A549 treated with Mapracorat at 1 μM for 4 hours (cell line): ENCODE data around the gene ITGAL. TPM values are rescaled to one million over a fixed set of nuclear protein-coding genes. Genes with fewer than 3 reads are reported as not detected.

ENCODE experiments used
- total RNA-seq: library from RNA; stranded (reverse); fragments of 200-300 nt; extraction: Qiagen RNA extraction; gene quantifications from 5 replicates; pipeline ENCODE4 v1.2.3, GENCODE V29; 2022

The ITGAL gene
- 0.03 to 0.21 TPM in 2 of 5 replicates, not detected in the others for total RNA-seq

DNA sequence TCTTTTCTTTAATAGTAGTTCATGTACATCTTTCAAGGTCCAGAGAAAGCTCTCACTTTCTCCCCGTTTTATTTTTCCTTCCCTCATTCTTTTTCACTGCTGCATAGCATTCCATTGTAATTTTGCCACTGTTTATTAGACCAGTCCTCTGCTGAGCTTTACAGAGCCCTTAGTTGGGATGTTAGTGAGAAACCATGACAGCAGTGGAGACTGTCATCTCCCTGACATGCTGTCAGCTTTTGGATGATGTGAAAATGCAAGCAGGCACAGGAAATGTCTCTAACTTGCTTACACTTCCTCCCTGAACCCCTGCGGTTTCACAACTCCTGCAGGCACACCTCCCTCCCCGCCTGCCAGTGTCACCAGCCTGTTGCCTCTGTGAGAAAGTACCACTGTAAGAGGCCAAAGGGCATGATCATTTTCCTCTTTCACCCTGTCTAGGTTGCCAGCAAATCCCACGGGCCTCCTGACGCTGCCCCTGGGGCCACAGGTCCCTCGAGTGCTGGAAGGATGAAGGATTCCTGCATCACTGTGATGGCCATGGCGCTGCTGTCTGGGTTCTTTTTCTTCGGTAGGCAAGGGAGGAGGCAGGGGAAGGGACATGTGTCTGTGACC is at the start of gene ITGAL:
Gene ITGAL (plus strand): TSS at position 415 of the 615 bp plus-strand sequence. CDS start 96 bp downstream, at position 511.

DNA sequence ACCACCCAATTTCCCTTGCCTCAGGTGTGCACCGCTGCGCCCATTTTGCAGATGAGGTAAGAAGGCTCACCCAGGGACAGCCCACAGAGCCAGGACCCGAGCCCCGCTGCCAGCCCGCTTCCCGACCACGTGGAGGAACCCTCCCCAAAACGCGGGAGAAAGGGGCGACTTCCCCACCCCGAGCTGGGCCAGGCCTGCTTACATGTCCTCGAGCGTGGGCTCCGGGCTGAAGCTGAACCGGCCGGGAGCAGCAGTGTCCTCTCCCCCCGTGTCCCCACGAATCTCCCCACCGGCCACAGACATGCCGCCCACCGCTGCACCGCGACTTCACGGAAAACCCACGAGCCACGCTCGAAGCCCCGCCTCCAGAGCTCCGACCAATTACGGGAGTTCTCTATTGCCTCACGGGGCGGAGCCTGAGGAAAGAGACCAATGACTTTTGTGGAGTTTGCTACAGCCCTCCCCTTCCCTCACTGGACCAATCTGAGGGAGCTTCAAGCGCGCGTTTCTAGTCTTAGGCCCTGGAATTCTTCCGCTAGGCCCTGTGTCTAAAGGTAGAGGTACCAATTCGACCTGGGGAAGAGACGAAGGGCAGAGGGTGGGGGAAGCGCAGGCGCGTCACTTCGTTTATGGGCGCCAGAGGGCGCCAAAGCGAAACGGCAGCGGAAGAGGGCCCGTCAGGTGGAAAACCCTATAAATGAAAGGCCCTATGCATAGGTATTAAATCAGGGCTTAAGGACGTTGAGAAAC is 42.7 kb upstream of the ITGAL start, which contains the start of gene DCTPP1:
Gene DCTPP1 (minus strand): TSS at position 353 of the 750 bp plus-strand sequence. CDS start 50 bp downstream, at position 303.

DNA sequence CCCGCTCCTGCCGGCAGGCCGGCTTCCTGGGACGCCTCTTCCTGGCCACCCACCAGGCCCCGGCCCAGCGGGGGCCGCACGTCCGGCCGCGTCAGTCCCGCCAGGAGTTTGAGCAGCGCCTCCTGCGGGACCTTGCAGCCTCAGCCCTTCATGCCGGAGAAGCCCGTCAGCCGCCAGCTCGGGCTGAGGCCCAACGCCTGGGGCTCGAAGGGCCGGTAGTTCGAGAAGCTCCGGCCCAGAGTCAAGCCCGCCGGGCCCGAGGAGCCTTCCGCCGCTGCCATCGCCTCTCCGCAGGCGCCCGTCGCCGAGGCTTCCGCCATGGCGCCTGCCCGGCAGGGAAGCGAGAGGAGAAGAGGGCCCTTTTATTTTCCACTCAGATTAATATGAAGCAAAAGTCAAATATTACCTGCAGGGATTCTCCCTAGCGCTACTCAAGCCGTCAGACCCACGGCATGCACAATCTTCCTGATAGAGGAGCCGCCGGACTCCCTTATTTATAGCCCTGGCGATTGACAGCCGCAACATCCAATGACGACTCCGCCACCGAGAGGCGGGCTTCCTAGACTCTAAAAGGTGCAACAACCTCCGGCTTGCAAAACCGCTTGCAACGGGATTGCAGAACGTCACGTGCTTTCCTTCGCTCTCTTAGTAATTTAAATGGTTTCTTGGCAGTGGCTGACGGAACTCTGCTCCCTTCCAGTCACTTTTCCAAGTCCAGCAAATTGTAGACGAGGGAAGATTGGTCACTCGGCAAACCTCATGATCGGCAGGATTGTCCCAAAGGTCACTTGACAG is 26.9 kb upstream of the ITGAL start, which contains the start of gene SEPHS2:
Gene SEPHS2 (minus strand): TSS at position 467 of the 795 bp plus-strand sequence. CDS start 147 bp downstream, at position 320.

DNA sequence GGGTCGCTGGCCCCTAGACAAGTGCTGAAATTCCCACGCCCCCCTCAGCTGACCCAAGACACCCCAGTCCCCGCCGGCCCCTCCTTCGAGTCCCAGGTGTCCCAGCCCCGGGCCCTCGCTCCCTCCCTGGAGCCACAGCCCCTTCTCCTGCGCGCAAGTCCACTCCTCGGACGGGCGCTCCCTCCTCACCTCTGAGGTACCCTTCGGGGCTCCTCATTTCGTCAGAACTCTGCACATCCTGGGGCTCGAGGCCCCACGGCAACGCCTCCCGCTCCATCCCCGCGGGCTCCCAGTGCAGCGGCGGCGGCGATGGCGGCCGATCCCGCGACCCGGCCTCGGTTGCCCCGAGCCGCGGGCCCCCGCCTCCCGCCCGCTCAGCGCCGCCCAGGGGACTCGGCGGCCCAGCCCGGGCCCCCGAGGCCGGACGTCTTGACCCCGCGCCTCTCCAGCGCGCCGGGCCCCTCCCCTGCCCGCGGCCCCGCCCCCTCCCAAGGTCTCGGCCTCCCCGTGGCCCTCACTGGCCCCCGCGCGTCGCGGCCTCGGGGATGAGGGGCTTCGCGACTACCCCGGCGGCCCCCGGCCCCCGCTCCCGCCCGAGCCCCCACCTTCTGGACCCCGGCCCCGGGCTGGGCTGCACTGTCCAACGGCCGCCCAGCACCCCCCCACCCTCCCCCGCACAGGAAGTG is 53.7 kb downstream of the ITGAL start, which contains the start of gene ZNF768:
Gene ZNF768 (minus strand): TSS at position 430 of the 686 bp plus-strand sequence. CDS start 153 bp downstream, at position 277.

DNA sequence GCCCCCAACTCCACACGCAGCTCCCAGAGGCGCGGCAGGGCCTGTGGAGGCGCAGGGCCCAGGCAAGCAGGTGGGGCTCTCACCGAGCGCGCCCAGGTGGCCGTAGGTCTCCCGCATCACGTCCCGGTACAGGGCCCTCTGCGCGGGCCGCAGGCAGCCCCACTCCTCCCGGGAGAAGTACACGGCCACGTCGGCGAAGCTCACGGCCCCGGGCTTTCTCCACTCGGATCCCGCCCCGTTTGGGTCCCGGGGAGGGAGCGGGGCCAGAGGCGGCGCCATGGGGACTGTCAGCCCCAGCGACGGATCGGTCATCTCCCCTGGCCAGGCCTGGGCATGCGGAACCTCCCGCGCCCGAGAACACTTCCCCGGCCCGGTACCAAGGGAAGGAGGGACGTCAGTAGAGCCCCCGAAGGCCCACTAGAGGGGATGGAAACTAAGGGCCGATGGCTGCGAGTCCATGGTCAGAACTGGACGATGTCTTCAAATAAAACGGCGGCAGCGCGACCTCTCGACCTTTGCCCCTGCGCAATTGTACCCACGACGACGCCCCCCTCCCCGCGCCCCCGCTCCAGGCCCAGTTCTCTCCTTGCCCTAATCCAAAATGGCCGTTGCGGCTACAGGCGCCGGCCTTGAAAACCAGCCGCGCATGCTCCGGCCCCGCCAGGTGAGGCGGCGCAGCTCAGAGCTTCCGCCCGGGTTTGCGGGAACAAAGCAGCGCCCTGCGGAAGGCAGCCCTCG is 62.0 kb downstream of the ITGAL start, which contains the start of gene ZNF747:
Gene ZNF747 (minus strand): TSS at position 491 of the 738 bp plus-strand sequence. CDS start 179 bp downstream, at position 312.

DNA sequence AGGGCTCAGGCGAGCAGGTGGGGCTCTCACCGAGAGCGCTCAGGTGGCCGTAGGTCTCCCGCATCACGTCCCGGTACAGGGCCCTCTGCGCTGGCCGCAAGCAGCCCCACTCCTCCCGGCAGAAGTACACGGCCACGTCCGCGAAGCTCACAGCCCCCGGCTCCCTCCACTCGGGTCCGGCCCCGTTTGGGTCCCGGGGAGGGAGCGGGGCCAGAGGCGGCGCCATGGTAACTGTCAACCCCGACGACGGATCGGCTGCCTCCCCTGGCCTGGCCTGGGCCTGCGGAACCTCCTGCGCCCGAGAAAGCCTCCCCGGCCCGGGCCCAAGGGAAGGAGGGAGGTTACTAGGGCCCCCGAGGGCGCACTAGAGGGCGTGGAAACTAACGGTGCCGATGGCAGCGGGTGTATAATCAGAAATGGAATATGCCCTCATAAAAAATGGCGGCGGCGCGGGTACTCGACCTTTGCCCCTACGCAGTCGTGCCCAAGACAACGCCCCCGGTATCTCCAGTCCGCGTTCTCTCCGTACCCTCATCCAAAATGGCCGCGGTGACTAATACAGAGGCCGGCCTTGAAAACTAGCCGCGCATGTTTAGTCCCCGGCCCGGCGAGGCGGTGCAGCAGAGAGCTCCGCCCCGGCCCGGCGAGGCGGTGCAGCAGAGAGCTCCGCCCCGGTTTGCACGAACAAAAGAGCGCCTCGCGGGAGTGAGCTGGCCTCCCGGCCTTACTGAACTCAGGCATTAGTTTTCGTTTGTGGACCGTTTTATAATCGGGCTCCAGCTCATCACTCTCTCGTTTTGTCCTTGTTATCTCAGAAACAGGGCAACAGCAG is 85.6 kb downstream of the ITGAL start, which contains the start of gene ZNF764:
Gene ZNF764 (minus strand): TSS at position 418 of the 832 bp plus-strand sequence. CDS start 192 bp downstream, at position 226.

DNA sequence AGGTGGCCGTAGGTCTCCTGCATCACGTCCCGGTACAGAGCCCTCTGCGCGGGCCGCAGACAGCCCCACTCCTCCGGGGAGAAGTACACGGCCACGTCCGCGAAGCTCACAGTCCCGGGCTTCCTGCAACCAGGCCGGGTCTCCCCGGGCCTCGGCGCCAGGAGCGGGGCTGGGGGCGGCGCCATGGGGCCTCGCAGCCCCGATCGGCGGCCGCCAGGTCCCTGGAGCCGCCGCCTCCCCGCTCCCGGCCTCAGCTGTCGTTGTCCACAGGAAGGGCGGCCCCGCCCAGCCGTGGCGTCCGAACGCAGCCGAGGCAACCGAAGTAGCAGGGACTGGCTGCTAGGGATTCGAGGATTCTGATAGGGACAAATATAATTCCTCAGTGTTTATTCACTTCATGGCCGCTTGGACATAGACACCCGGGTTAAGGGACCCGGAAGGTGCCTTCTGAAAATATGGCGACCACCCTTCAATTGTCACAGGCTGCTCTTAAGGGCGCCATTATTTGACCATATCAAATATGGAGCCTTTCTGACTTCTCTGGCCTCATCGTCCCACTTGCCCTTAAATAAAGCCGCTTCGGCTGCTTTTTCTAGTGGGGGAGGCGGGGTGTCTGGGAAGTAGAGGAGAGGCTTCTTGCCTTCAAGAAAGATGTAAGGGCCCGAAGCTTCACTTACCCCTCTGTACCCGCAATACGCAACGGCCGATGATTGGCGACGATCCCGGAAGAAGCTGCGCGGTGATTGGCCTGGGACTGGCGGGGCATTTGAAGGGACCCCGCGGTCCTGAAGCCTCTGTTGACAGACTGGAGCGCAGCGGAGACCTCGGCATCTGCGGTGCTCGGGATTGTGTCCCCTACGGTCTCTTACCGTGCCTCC is 99.1 kb downstream of the ITGAL start, which contains the start of gene ZNF688:
Gene ZNF688 (minus strand): TSS at position 270 of the 878 bp plus-strand sequence. CDS start 85 bp downstream, at position 185.

Other genes with a start within 250 kb of the ITGAL start
- gene NPIPB13, start 224.3 kb upstream of the ITGAL start, total RNA-seq = 0.59 to 3.3 TPM (median 3.1 TPM) in 5 replicates
- 64.5 to 69.9 TPM (median 66.8 TPM) in 5 replicates for gene CD2BP2, start 117.4 kb upstream of the ITGAL start, total RNA-seq
- gene TBC1D10B, start 102.2 kb upstream of the ITGAL start, total RNA-seq = 21.2 to 32.4 TPM (median 29.5 TPM) in 5 replicates
- 0.65 to 0.88 TPM in 2 of 5 replicates, not detected in the others for gene MYL11, start 97.9 kb upstream of the ITGAL start, total RNA-seq
- 1.00 to 2.6 TPM (median 1.9 TPM) in 5 replicates for gene SEPTIN1, start 90.2 kb upstream of the ITGAL start, total RNA-seq
- 11.7 to 15.2 TPM (median 12.2 TPM) in 5 replicates for gene ZNF48, start 77.3 kb upstream of the ITGAL start, total RNA-seq
- gene ZNF771, start 65.1 kb upstream of the ITGAL start, total RNA-seq = 2.8 to 6.1 TPM (median 5.3 TPM) in 5 replicates
- gene DCTPP1, start 42.7 kb upstream of the ITGAL start, total RNA-seq = 95.7 to 126 TPM (median 123 TPM) in 5 replicates
- gene SEPHS2, start 26.9 kb upstream of the ITGAL start, total RNA-seq = 45.9 to 48.4 TPM (median 47.4 TPM) in 5 replicates
- gene ZNF768, start 53.8 kb downstream of the ITGAL start, total RNA-seq = 37.5 to 47.8 TPM (median 45.5 TPM) in 5 replicates
- 3.2 to 5.0 TPM (median 3.8 TPM) in 5 replicates for gene ZNF747, start 62.1 kb downstream of the ITGAL start, total RNA-seq
- gene ZNF764, start 85.6 kb downstream of the ITGAL start, total RNA-seq = 4.1 to 6.7 TPM (median 6.4 TPM) in 5 replicates
- 4.9 to 8.7 TPM (median 6.6 TPM) in 5 replicates for gene ZNF688, start 99.0 kb downstream of the ITGAL start, total RNA-seq
- not detected in 5 replicates for gene ZNF785, start 113.0 kb downstream of the ITGAL start, total RNA-seq
- 7.5 to 9.5 TPM (median 8.8 TPM) in 5 replicates for gene ZNF689, start 137.6 kb downstream of the ITGAL start, total RNA-seq
- gene PRR14, start 178.2 kb downstream of the ITGAL start, total RNA-seq = 20.1 to 25.5 TPM (median 22.5 TPM) in 5 replicates
- 29.6 to 43.8 TPM (median 40.0 TPM) in 5 replicates for gene FBRS, start 185.7 kb downstream of the ITGAL start, total RNA-seq
- 8.2 to 25.8 TPM (median 21.5 TPM) in 5 replicates for gene SRCAP, start 226.4 kb downstream of the ITGAL start, total RNA-seq